H1 (cell line): Measurements from ENCODE around the gene FAM83G. TPM values are rescaled to one million over a fixed set of nuclear protein-coding genes. Genes with fewer than 3 reads are reported as not detected.

Source experiments
- CTCF ChIA-PET: fragments of 300-600 bp; sonication (Branson Sonifier 250); formaldehyde crosslinking; loops from one replicate; lab custom pipeline; 2021; ENCODE audit not compliant: partially characterized antibody; lab: Charles Lee
- POLR2A ChIA-PET: fragments of 300-600 bp; sonication (Branson Sonifier 250); formaldehyde crosslinking; loops from one replicate; lab custom pipeline; 2021; ENCODE audit warnings: inconsistent platforms; ENCODE audit not compliant: partially characterized antibody; lab: Charles Lee
- DNase-seq, 2 experiments: peaks; one replicate each; pipeline versions ENCODE4 v3.0.0 to v3.0.0-alpha.2; 2010 to 2022; ENCODE audit warnings: low spot score in 2 of 2, low read depth in 1 of 2, mixed read lengths in 1 of 2
- FAIRE-seq: peaks from 2 replicates; lab custom pipeline; 2011; peaks lifted over from hg19 to GRCh38; lab: Jason Lieb, UNC
- H2AFZ ChIP-seq: 2 replicates; pipeline ENCODE4 v1.8.1; 2012; ENCODE audit warnings: low read length, inconsistent platforms
- H2AK5ac ChIP-seq: 2 replicates; pipeline ENCODE4 v1.6.1; 2013; ENCODE audit warnings: low read depth, low read length
- H2BK120ac ChIP-seq: replicated peaks from 2 replicates; pipeline ENCODE3; 2013; ENCODE audit warnings: low read depth, low read length, inconsistent platforms
- H2BK12ac ChIP-seq: 2 replicates; pipeline ENCODE4 v1.6.1; 2013; ENCODE audit warnings: low read depth, low read length
- H2BK15ac ChIP-seq: 2 replicates; pipeline ENCODE4 v1.6.1; 2013; ENCODE audit warnings: low read length
- H2BK20ac ChIP-seq: 2 replicates; pipeline ENCODE4 v1.6.1; 2013; ENCODE audit warnings: low read length
- H2BK5ac ChIP-seq: 2 replicates; pipeline ENCODE4 v1.6.1; 2013; ENCODE audit warnings: low read depth, low read length
- H3K14ac ChIP-seq: 2 replicates; pipeline ENCODE4 v1.6.1; 2013; ENCODE audit warnings: inconsistent platforms; ENCODE audit not compliant: insufficient read length
- H3K18ac ChIP-seq: 2 replicates; pipeline ENCODE4 v1.6.1; 2013; ENCODE audit warnings: low read length; ENCODE audit errors: extremely low read depth
- H3K23ac ChIP-seq: 2 replicates; pipeline ENCODE4 v1.6.1; 2013; ENCODE audit warnings: inconsistent platforms; ENCODE audit not compliant: insufficient read length
- H3K23me2 ChIP-seq: 2 replicates; pipeline ENCODE4 v1.6.1; 2013; ENCODE audit warnings: low read depth, low read length
- H3K27ac ChIP-seq: 2 replicates; pipeline ENCODE4 v1.6.1; 2011; ENCODE audit warnings: low read depth, low read length, inconsistent platforms
- H3K27me3 ChIP-seq, 4 experiments: replicated peaks in 1 of 4; 1 replicate in 1 of 4; 2 replicates in 3 of 4; pipeline versions ENCODE4 v1.6.1 to v1.8.1; 2011 to 2013; ENCODE audit warnings: low read length in 3 of 4, mild to moderate bottlenecking in 3 of 4, inconsistent platforms in 2 of 4, mixed read lengths in 2 of 4, moderate library complexity in 1 of 4; ENCODE audit not compliant: control insufficient read depth in 3 of 4, insufficient read depth in 3 of 4; ENCODE audit errors: extremely low read depth in 1 of 4
- H3K36me3 ChIP-seq, 4 experiments: 2 replicates each; pipeline versions ENCODE4 v1.6.1 to v1.8.1; 2011 to 2013; ENCODE audit warnings: mild to moderate bottlenecking in 4 of 4, low read length in 3 of 4, moderate library complexity in 2 of 4, control low read depth in 1 of 4, inconsistent platforms in 1 of 4; ENCODE audit not compliant: insufficient read depth in 4 of 4, control insufficient read depth in 2 of 4
- H3K4ac ChIP-seq: replicated peaks from 2 replicates; pipeline ENCODE3; 2013; ENCODE audit warnings: low read length, low read depth, mixed read lengths, inconsistent platforms; ENCODE audit not compliant: insufficient read length
- H3K4me1 ChIP-seq, 4 experiments: replicated peaks in 1 of 4; 1 replicate in 1 of 4; 2 replicates in 3 of 4; pipeline versions ENCODE4 v1.6.1 to v1.8.1; 2011 to 2013; ENCODE audit warnings: low read length in 3 of 4, inconsistent platforms in 2 of 4, mixed read lengths in 1 of 4; ENCODE audit not compliant: insufficient read depth in 4 of 4, control insufficient read depth in 3 of 4
- H3K4me2 ChIP-seq, 2 experiments: 2 replicates each; pipeline versions ENCODE4 v1.6.1 to v1.8.1; 2011 to 2013; ENCODE audit warnings: low read depth in 2 of 2, low read length in 2 of 2, control low read depth in 1 of 2, inconsistent platforms in 1 of 2, mild to moderate bottlenecking in 1 of 2; ENCODE audit not compliant: insufficient read depth in 1 of 2
- H3K4me3 ChIP-seq, 4 experiments: fragments of 200-600, 300-600 bp in 1 of 4; sonication (generic), shearing (Covaris generic), sonication (Bioruptor Twin) in 1 of 4; 2 replicates each; pipeline versions ENCODE4 v1.5.1 to v1.8.1; 2011 to 2016; ENCODE audit warnings: low read length in 4 of 4, low read depth in 3 of 4, control low read depth in 2 of 4, inconsistent platforms in 2 of 4, mild to moderate bottlenecking in 2 of 4, mixed read lengths in 1 of 4, moderate library complexity in 1 of 4; ENCODE audit not compliant: insufficient read depth in 2 of 4; ENCODE audit errors: extremely low read depth in 1 of 4
- H3K56ac ChIP-seq: replicated peaks from 2 replicates; pipeline ENCODE3; 2013; ENCODE audit warnings: low read depth, mild to moderate bottlenecking, mixed read lengths, low read length, inconsistent platforms; ENCODE audit not compliant: insufficient read length
- H3K79me1 ChIP-seq: 2 replicates; pipeline ENCODE4 v1.6.1; 2013; ENCODE audit warnings: low read depth, low read length, control low read depth
- H3K79me2 ChIP-seq, 2 experiments: 2 replicates each; pipeline versions ENCODE4 v1.6.1 to v1.8.1; 2012 to 2013; ENCODE audit warnings: low read length in 2 of 2, mild to moderate bottlenecking in 2 of 2, inconsistent platforms in 1 of 2; ENCODE audit not compliant: insufficient read depth in 2 of 2, control insufficient read depth in 1 of 2
- H3K9ac ChIP-seq, 4 experiments: replicated peaks in 1 of 4; 1 replicate in 1 of 4; 2 replicates in 3 of 4; pipeline versions ENCODE4 v1.6.1 to v1.8.1; 2011 to 2013; ENCODE audit warnings: low read depth in 3 of 4, low read length in 3 of 4, control low read depth in 2 of 4, mild to moderate bottlenecking in 2 of 4, moderate library complexity in 2 of 4, inconsistent platforms in 1 of 4; ENCODE audit errors: extremely low read depth in 1 of 4
- H3K9me3 ChIP-seq, 2 experiments: 2 replicates each; pipeline versions ENCODE4 v1.6.1 to v1.8.1; 2012 to 2013; ENCODE audit warnings: mild to moderate bottlenecking in 2 of 2, moderate library complexity in 2 of 2, control low read depth in 1 of 2, inconsistent platforms in 1 of 2, low read depth in 1 of 2, low read length in 1 of 2, mixed read lengths in 1 of 2; ENCODE audit not compliant: insufficient read depth in 2 of 2
- H4K20me1 ChIP-seq, 2 experiments: replicated peaks in 1 of 2; 2 replicates each; pipeline versions ENCODE3 to v1.8.1; 2011 to 2013; ENCODE audit warnings: inconsistent platforms in 2 of 2, low read length in 2 of 2, mild to moderate bottlenecking in 1 of 2; ENCODE audit not compliant: insufficient read depth in 2 of 2, control insufficient read depth in 1 of 2
- H4K5ac ChIP-seq: 2 replicates; pipeline ENCODE4 v1.6.1; 2013; ENCODE audit warnings: low read length, low read depth, mixed read lengths, inconsistent platforms; ENCODE audit not compliant: insufficient read length
- H4K8ac ChIP-seq: 2 replicates; pipeline ENCODE4 v1.8.0; 2013; ENCODE audit warnings: mild to moderate bottlenecking, moderate library complexity, low read length, inconsistent platforms; ENCODE audit not compliant: insufficient read depth; ENCODE audit errors: extremely low read depth
- H4K91ac ChIP-seq: replicated peaks from 2 replicates; pipeline ENCODE3; 2013; ENCODE audit warnings: low read length, mixed read lengths, inconsistent platforms; ENCODE audit not compliant: insufficient read length
- BRCA1 ChIP-seq: IDR thresholded peaks from 2 replicates; pipeline ENCODE4 v1.6.1; 2012; ENCODE audit warnings: low read depth, low read length, improper control_type of control experiment
- EZH2 ChIP-seq: fragments of 200-600 bp; sonication (generic); IDR thresholded peaks from 2 replicates; pipeline ENCODE4 v1.7.1; 2012; ENCODE audit warnings: low read depth, mild to moderate bottlenecking, moderate library complexity, low read length, inconsistent platforms; ENCODE audit not compliant: severe bottlenecking
- GABPA ChIP-seq: IDR thresholded peaks from 2 replicates; pipeline ENCODE4 v1.6.1; 2011; ENCODE audit warnings: mild to moderate bottlenecking, low read length, moderate library complexity, borderline replicate concordance; ENCODE audit not compliant: insufficient read depth
- JUN ChIP-seq: IDR thresholded peaks from 2 replicates; pipeline ENCODE4 v1.6.1; 2011; ENCODE audit warnings: low read depth, mild to moderate bottlenecking, improper control_type of control experiment, low read length
- NRF1 ChIP-seq: IDR thresholded peaks from 2 replicates; pipeline ENCODE4 v1.6.1; 2011; ENCODE audit warnings: mild to moderate bottlenecking, low read depth, low read length, improper control_type of control experiment
- POLR2A ChIP-seq, 2 experiments: IDR thresholded peaks; 1 replicate in 1 of 2; 2 replicates in 1 of 2; pipeline ENCODE4 v1.6.1; 2011; ENCODE audit warnings: low read depth in 2 of 2, low read length in 2 of 2, mild to moderate bottlenecking in 2 of 2; ENCODE audit errors: control extremely low read depth in 1 of 2
- SP1 ChIP-seq: IDR thresholded peaks from 2 replicates; pipeline ENCODE4 v1.6.1; 2011; ENCODE audit warnings: low read depth, low read length
- SRF ChIP-seq: IDR thresholded peaks from 2 replicates; pipeline ENCODE4 v1.6.1; 2011; ENCODE audit warnings: mild to moderate bottlenecking, low read depth, low read length, moderate library complexity
- YY1 ChIP-seq: IDR thresholded peaks from 2 replicates; pipeline ENCODE4 v1.6.1; 2011; ENCODE audit warnings: low read depth, mild to moderate bottlenecking, low read length
- ZNF274 ChIP-seq: IDR thresholded peaks from 2 replicates; pipeline ENCODE4 v1.7.0; 2012; ENCODE audit warnings: low read length, borderline replicate concordance; ENCODE audit errors: extremely low read depth
- WGBS, 2 experiments: shearing (Covaris generic) in 1 of 2; methylation state at CpG; one replicate each; pipeline versions ENCODE4 v1.1.6 to v1.1.7; 2013 to 2015; ENCODE audit warnings: low lambda C conversion rate in 2 of 2, mixed read lengths in 2 of 2, inconsistent platforms in 1 of 2, low coverage in 1 of 2, missing lambda C conversion rate in 1 of 2; ENCODE audit not compliant: insufficient replicate concordance in 2 of 2, insufficient coverage in 1 of 2, insufficient read length in 1 of 2; ENCODE audit errors: extremely low coverage in 1 of 2, missing lambda C conversion rate in 1 of 2; 5-methylcytosine and 5-hydroxymethylcytosine counted together
- polyA plus RNA-seq, 7 experiments: library from polyadenylated mRNA; depleted of rRNA in 3 of 7; stranded (reverse) in 5 of 7; unstranded in 2 of 7; fragments of >200 nt in 5 of 7; fragments of 200-250 nt in 2 of 7; gene quantifications; 1 replicate in 5 of 7; 2 replicates in 1 of 7; 4 replicates in 1 of 7; pipeline versions ENCODE4 v1.2.1 to v1.2.3, GENCODE V29; 2011 to 2013; ENCODE audit warnings: missing spikeins in 2 of 7, mixed read lengths in 2 of 7
- total RNA-seq: library from RNA; stranded (reverse); fragmentation: NEBNext Ultra II Directional; extraction: Animal tissue kit (Norgen Biotek cat#: 25700); gene quantifications from 2 replicates; pipeline ENCODE4 v1.2.1, GENCODE V29; 2021

Gene FAM83G
- total and polyA plus RNA-seq, 2 of the 8 experiments (the other 6 are each of a cell fraction or from before 2014, with no cell fraction given): 15.4 to 29.0 TPM

GRCh38 chr17:18994631-18995030 is 9.9 kb downstream of the FAM83G start:
- H4K5ac ChIP-seq: no peak overlapping the region
- no peak overlapping the region for H3K56ac ChIP-seq
- no peaks in the 10 kb centered on the region for H3K27me3 ChIP-seq
- H3K23me2 ChIP-seq: no peaks in the 10 kb centered on the region
- H3K14ac ChIP-seq: no peak overlapping the region
- no peak overlapping the region for H3K18ac ChIP-seq
- H4K91ac ChIP-seq: no peak overlapping the region
- H2BK12ac ChIP-seq: no peak overlapping the region
- H2BK20ac ChIP-seq: no peak overlapping the region
- CTCF ChIA-PET: interaction anchor here (0.9 to 2.1 kb wide), 4 partner anchors 9 to 34 kb away, joined by 3 to 10 read pairs (median 4); no protein-coding TSS in a partner anchor
- H2BK5ac ChIP-seq: no peak overlapping the region
- FAIRE-seq: no peak
- H2BK15ac ChIP-seq: no peak overlapping the region
- no peak overlapping the region for H3K4me2 ChIP-seq
- H3K79me1 ChIP-seq: peaks cover 39% of the 10 kb centered on the region
- no peaks in the 10 kb centered on the region for H3K4me1 ChIP-seq
- H3K27ac ChIP-seq: no peak overlapping the region
- H2AK5ac ChIP-seq: no peak overlapping the region
- H3K9me3 ChIP-seq: no peaks in the 10 kb centered on the region
- WGBS, 2 experiments: 91% methylated on average over 1 of the region's 1 CpG; no CpG with 5 or more reads in 1 of the 2 experiments
- no peak overlapping the region for H3K4ac ChIP-seq
- no peak overlapping the region for H3K9ac ChIP-seq
- H3K79me2 ChIP-seq: peaks cover 8 to 79% of the 10 kb centered on the region in 2 experiments; a peak in 3 of 4 replicates
- H3K36me3 ChIP-seq: peaks cover 0 to 18% (median under 1%) of the 10 kb centered on the region in 4 experiments; a peak in 3 of 8 replicates
- DNase-seq: no peak
- peaks cover 14 to 33% of the 10 kb centered on the region in 2 experiments for H4K20me1 ChIP-seq
- TF ChIP-seq SRF: no peak
- no peak for TF ChIP-seq NRF1
- TF ChIP-seq EZH2: no peak
- TF ChIP-seq ZNF274: no peak
- TF ChIP-seq JUN: no peak
- TF ChIP-seq YY1: no peak
- no peak for TF ChIP-seq BRCA1
- no peak for TF ChIP-seq POLR2A (IDR thresholded peaks at IDR 0.05; ENCODE audit: control extremely low read depth in 1 of 2, low read depth in 2 of 2, low read length in 2 of 2)
- no peak for TF ChIP-seq GABPA
- TF ChIP-seq SP1: no peak
- TF ChIP-seq, all 59 proteins: peak for 0
- no peak overlapping the region for H3K4me3 ChIP-seq
- POLR2A ChIA-PET: interaction anchor here (0.7 to 1.7 kb wide), 4 partner anchors 8 to 34 kb away, joined by 3 to 6 read pairs (median 4); no protein-coding TSS in a partner anchor
- H2AFZ ChIP-seq: no peak overlapping the region
- no peak overlapping the region for H3K23ac ChIP-seq
- no peak overlapping the region for H2BK120ac ChIP-seq
- H4K8ac ChIP-seq: no peak overlapping the region
